GM12878 (cell line): ENCODE data around the gene SCAI. TPM values are rescaled to one million over a fixed set of nuclear protein-coding genes. Genes with fewer than 3 reads are reported as not detected.

ENCODE experiments used
- BCL11A ChIP-seq: IDR thresholded peaks from 2 replicates; pipeline ENCODE4 v1.6.1; 2011; ENCODE audit warnings: low read depth, low read length
- CBX3 ChIP-seq: fragments of 200-600 bp; sonication (generic); IDR thresholded peaks from 2 replicates; pipeline ENCODE4 v1.6.1; 2016; ENCODE audit warnings: low read depth, borderline replicate concordance
- EZH2 ChIP-seq: IDR thresholded peaks from 2 replicates; pipeline ENCODE4 v1.6.1; 2012; ENCODE audit warnings: low read depth, mild to moderate bottlenecking, control low read depth, inconsistent platforms, low read length, borderline replicate concordance; ENCODE audit not compliant: control insufficient read depth
- HCFC1 ChIP-seq: fragments of 150-350 bp; IDR thresholded peaks from 2 replicates; pipeline ENCODE4 v1.6.1; 2014; ENCODE audit warnings: low read length
- IRF4 ChIP-seq: IDR thresholded peaks from 2 replicates; pipeline ENCODE4 v1.6.1; 2011; ENCODE audit warnings: low read depth, low read length
- MAX ChIP-seq: IDR thresholded peaks from 2 replicates; pipeline ENCODE4 v1.6.1; 2012; ENCODE audit warnings: low read depth, low read length, improper control_type of control experiment
- NRF1 ChIP-seq: conservative IDR thresholded peaks from 2 replicates; pipeline ENCODE4 v1.6.1; 2011; ENCODE audit warnings: mild to moderate bottlenecking, low read depth, low read length, improper control_type of control experiment
- RELB ChIP-seq: fragments of 450-650 bp; IDR thresholded peaks from 2 replicates; pipeline ENCODE4 v1.6.1; 2017; ENCODE audit warnings: low read depth, mild to moderate bottlenecking, moderate library complexity
- RFX5 ChIP-seq: IDR thresholded peaks from 2 replicates; pipeline ENCODE4 v1.6.1; 2011; ENCODE audit warnings: low read depth, low read length, improper control_type of control experiment
- SP1 ChIP-seq: IDR thresholded peaks from one replicate; pipeline ENCODE4 v1.6.1; 2011; ENCODE audit warnings: low read depth, low read length
- STAT1 ChIP-seq: fragments of 450-650 bp; conservative IDR thresholded peaks from 2 replicates; pipeline ENCODE4 v1.6.1; 2014; ENCODE audit warnings: antibody characterized with exemption, mild to moderate bottlenecking
- TCF12 ChIP-seq: IDR thresholded peaks from 2 replicates; pipeline ENCODE4 v1.6.1; 2011; ENCODE audit warnings: low read depth, mild to moderate bottlenecking, low read length
- WRNIP1 ChIP-seq: IDR thresholded peaks from 2 replicates; pipeline ENCODE4 v1.6.1; 2011; ENCODE audit warnings: low read depth, low read length, improper control_type of control experiment, borderline replicate concordance
- ZBTB33 ChIP-seq: fragments of 450-650 bp; IDR thresholded peaks from 2 replicates; pipeline ENCODE4 v1.6.1; 2017; ENCODE audit warnings: mild to moderate bottlenecking
- ZNF274 ChIP-seq: IDR thresholded peaks from one replicate; pipeline ENCODE4 v1.8.0; 2011; ENCODE audit not compliant: insufficient read length, insufficient read depth
- ZSCAN29 ChIP-seq: fragments of 450-650 bp; IDR thresholded peaks from 2 replicates; pipeline ENCODE4 v1.6.1; 2017; ENCODE audit warnings: mild to moderate bottlenecking, moderate library complexity
- polyA plus RNA-seq, 11 experiments: library from polyadenylated mRNA; depleted of rRNA in 4 of 11; unstranded in 6 of 11; stranded (reverse) in 5 of 11; fragments of >200 nt; fragmentation: Nextera tagmentation in 4 of 11; fragmentation: Illumina TruSeq in 1 of 11; extraction: Ambion mirVana in 4 of 11; extraction: Trizol in 1 of 11; gene quantifications; 1 replicate in 1 of 11; 2 replicates in 10 of 11; pipeline versions ENCODE4 v1.2.1 to v1.2.3, GENCODE V29; 2011 to 2016; ENCODE audit warnings: inconsistent platforms in 2 of 11, missing spikeins in 2 of 11, low read depth in 1 of 11
- total RNA-seq, 4 experiments: library from RNA; depleted of rRNA in 3 of 4; stranded (reverse); fragments of >200 nt in 3 of 4; fragmentation: Illumina TruSeq in 1 of 4; extraction: Trizol in 1 of 4; gene quantifications; 2 replicates each; pipeline versions ENCODE4 v1.2.1 to v1.2.3, GENCODE V29; 2013 to 2021
- TF ChIP-seq, protein P1 (sequence below): fragments of 450-650 bp; IDR thresholded peaks from 2 replicates; pipeline ENCODE4 v1.6.1; 2016; ENCODE audit warnings: mild to moderate bottlenecking
- TF ChIP-seq, protein P2 (sequence below): fragments of 450-650 bp; conservative IDR thresholded peaks from 2 replicates; pipeline ENCODE4 v1.6.1; 2017; ENCODE audit warnings: mild to moderate bottlenecking, moderate library complexity
- TF ChIP-seq, protein P3 (sequence below), 3 experiments: IDR thresholded peaks in 2 of 3; conservative IDR thresholded peaks in 1 of 3; 2 replicates each; pipeline ENCODE4 v1.5.1; 2011; ENCODE audit warnings: low read depth in 3 of 3, low read length in 3 of 3, mild to moderate bottlenecking in 3 of 3, control low read depth in 2 of 3, moderate library complexity in 2 of 3, inconsistent platforms in 1 of 3, mixed read lengths in 1 of 3; ENCODE audit not compliant: control insufficient read depth in 2 of 3, insufficient read depth in 1 of 3; ENCODE audit errors: extremely low read depth in 1 of 3

The SCAI gene
- total and polyA plus RNA-seq, 10 of the 15 experiments (the other 5 are each of a cell fraction or from before 2014, with no cell fraction given): 0.52 to 8.8 (median 5.1) TPM

- TF ChIP-seq ZBTB33: no peak
- TF ChIP-seq STAT1: peak; percentile 51; the same call in 1 of the 2 replicates
- 0 out of 2 replicates have a peak, but pooled peaks have one; percentile 48 for TF ChIP-seq MAX
- no peak for TF ChIP-seq ZSCAN29
- peak; percentile 98 for TF ChIP-seq HCFC1
- TF ChIP-seq WRNIP1: no peak
- TF ChIP-seq CBX3: no peak
- no peak for TF ChIP-seq EZH2
- TF ChIP-seq TCF12: 0 out of 2 replicates have a peak, but pooled peaks have one; percentile 43
- no peak for TF ChIP-seq ZNF274
- peak; percentile 35 for TF ChIP-seq SP1
- TF ChIP-seq, protein P1, sequence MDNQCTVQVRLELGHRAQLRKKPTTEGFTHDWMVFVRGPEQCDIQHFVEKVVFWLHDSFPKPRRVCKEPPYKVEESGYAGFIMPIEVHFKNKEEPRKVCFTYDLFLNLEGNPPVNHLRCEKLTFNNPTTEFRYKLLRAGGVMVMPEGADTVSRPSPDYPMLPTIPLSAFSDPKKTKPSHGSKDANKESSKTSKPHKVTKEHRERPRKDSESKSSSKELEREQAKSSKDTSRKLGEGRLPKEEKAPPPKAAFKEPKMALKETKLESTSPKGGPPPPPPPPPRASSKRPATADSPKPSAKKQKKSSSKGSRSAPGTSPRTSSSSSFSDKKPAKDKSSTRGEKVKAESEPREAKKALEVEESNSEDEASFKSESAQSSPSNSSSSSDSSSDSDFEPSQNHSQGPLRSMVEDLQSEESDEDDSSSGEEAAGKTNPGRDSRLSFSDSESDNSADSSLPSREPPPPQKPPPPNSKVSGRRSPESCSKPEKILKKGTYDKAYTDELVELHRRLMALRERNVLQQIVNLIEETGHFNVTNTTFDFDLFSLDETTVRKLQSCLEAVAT: no peak
- TF ChIP-seq, protein P2, sequence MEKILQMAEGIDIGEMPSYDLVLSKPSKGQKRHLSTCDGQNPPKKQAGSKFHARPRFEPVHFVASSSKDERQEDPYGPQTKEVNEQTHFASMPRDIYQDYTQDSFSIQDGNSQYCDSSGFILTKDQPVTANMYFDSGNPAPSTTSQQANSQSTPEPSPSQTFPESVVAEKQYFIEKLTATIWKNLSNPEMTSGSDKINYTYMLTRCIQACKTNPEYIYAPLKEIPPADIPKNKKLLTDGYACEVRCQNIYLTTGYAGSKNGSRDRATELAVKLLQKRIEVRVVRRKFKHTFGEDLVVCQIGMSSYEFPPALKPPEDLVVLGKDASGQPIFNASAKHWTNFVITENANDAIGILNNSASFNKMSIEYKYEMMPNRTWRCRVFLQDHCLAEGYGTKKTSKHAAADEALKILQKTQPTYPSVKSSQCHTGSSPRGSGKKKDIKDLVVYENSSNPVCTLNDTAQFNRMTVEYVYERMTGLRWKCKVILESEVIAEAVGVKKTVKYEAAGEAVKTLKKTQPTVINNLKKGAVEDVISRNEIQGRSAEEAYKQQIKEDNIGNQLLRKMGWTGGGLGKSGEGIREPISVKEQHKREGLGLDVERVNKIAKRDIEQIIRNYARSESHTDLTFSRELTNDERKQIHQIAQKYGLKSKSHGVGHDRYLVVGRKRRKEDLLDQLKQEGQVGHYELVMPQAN: peak; percentile 61; the same call in 1 of the 2 replicates
- no peak for TF ChIP-seq IRF4
- TF ChIP-seq, protein P3, sequence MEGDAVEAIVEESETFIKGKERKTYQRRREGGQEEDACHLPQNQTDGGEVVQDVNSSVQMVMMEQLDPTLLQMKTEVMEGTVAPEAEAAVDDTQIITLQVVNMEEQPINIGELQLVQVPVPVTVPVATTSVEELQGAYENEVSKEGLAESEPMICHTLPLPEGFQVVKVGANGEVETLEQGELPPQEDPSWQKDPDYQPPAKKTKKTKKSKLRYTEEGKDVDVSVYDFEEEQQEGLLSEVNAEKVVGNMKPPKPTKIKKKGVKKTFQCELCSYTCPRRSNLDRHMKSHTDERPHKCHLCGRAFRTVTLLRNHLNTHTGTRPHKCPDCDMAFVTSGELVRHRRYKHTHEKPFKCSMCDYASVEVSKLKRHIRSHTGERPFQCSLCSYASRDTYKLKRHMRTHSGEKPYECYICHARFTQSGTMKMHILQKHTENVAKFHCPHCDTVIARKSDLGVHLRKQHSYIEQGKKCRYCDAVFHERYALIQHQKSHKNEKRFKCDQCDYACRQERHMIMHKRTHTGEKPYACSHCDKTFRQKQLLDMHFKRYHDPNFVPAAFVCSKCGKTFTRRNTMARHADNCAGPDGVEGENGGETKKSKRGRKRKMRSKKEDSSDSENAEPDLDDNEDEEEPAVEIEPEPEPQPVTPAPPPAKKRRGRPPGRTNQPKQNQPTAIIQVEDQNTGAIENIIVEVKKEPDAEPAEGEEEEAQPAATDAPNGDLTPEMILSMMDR (IDR thresholded peaks at IDR 0.05 in 2 of 3, conservative IDR thresholded peaks at IDR 0.05 in 1 of 3; ENCODE audit: control insufficient read depth in 2 of 3, extremely low read depth in 1 of 3, insufficient read depth in 1 of 3, low read depth in 3 of 3, low read length in 3 of 3): peak; percentile 68 to 84 (median 75)
- TF ChIP-seq RFX5: no peak
- peak; percentile 67; the same call in 1 of the 2 replicates for TF ChIP-seq RELB
- TF ChIP-seq BCL11A: no peak; the same call in 1 of the 2 replicates
- peak; percentile 84 for TF ChIP-seq NRF1
Observed at GRCh38 chr9:125189361-125190289, 46.3 kb upstream of the SCAI start, which contains the start of gene PPP6C (continued).
